SK-N-SH treated with all-trans-retinoic acid at 6 μM for 48 hours (cell line): ENCODE measurements around the gene ID3.
A peak's percentile ranks its signal among the peaks of the same experiment; 100 is the strongest.

ENCODE experiments used
- ARNTL ChIP-seq: fragments of 450-650 bp; formaldehyde crosslinking; IDR thresholded peaks from 2 replicates; pipeline ENCODE4 v1.5.0; 2020; ENCODE audit warnings: low read depth, mild to moderate bottlenecking, moderate library complexity, borderline replicate concordance
- BACH2 ChIP-seq: fragments of 250-450 bp; sonication (Bioruptor Pico); IDR thresholded peaks from 2 replicates; pipeline ENCODE4 v1.9.0; 2021; ENCODE audit warnings: mild to moderate bottlenecking, borderline replicate concordance
- RARB ChIP-seq: fragments of 250-450 bp; sonication (Bioruptor Pico); IDR thresholded peaks from 2 replicates; pipeline ENCODE4 v1.8.0; 2021; ENCODE audit warnings: mild to moderate bottlenecking, moderate library complexity
- SNAI2 ChIP-seq: fragments of 250-450 bp; sonication (Bioruptor Pico); IDR thresholded peaks from 2 replicates; pipeline ENCODE4 v1.5.0; 2020; ENCODE audit warnings: mild to moderate bottlenecking, moderate library complexity
- ZC3H10 ChIP-seq: fragments of 250-450 bp; sonication (Bioruptor Pico); IDR thresholded peaks from 2 replicates; pipeline ENCODE4 v1.5.1; 2021; ENCODE audit warnings: mild to moderate bottlenecking, moderate library complexity
- TF ChIP-seq, protein P1 (sequence below): fragments of 250-450 bp; sonication (Bioruptor Pico); IDR thresholded peaks from 2 replicates; pipeline ENCODE4 v1.8.0; 2020; ENCODE audit warnings: mild to moderate bottlenecking, moderate library complexity, borderline replicate concordance
- TF ChIP-seq, protein P2 (sequence below): fragments of 250-450 bp; sonication (Bioruptor Pico); IDR thresholded peaks from 2 replicates; pipeline ENCODE4 v1.5.1; 2020; ENCODE audit warnings: low read depth, mild to moderate bottlenecking, moderate library complexity
- TF ChIP-seq, protein P3 (sequence below): fragments of 250-450 bp; sonication (Bioruptor Pico); IDR thresholded peaks from 2 replicates; pipeline ENCODE4 v1.5.1; 2021; ENCODE audit warnings: mild to moderate bottlenecking, moderate library complexity

DNA sequence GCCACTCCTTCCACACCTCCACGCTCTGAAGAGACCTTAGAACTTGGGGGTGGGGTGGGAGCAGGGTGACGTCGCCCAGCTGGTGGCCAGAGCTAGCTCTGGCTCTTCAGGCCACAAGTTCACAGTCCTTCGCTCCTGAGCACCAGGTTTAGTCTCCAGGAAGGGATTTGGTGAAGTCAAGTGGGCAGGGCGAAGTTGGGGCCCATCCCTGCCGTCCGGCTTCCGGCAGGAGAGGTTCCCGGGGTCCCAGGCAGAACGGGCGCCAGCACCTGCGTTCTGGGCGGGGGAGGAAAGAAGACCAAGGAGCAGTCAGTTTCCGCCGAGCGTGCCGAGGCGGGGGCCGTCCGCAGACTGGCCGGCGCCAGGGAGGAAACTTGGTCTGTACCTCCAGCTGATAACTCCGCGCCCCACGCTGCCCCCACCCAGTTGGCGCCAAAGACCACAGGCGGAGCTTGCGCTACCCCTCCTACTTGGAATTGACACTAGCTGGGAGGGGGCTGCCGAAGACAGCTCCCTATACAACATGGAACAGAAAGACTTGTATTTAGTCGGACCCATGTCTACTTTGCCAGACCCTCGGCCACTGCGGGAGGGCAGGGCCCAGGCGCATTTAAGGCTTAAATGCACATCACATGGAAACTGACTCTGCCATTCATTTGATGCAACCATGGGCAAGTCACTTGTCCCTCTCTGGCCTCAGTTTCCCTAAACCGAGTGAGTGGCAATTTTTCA is 995 bp downstream of the ID3 start:
- no peak for TF ChIP-seq ZC3H10 (CRISPR knock-in tag)
- TF ChIP-seq SNAI2 (CRISPR knock-in tag) = no peak
- no peak for TF ChIP-seq ARNTL (CRISPR knock-in tag)
- no peak for TF ChIP-seq RARB
- TF ChIP-seq, protein P1, sequence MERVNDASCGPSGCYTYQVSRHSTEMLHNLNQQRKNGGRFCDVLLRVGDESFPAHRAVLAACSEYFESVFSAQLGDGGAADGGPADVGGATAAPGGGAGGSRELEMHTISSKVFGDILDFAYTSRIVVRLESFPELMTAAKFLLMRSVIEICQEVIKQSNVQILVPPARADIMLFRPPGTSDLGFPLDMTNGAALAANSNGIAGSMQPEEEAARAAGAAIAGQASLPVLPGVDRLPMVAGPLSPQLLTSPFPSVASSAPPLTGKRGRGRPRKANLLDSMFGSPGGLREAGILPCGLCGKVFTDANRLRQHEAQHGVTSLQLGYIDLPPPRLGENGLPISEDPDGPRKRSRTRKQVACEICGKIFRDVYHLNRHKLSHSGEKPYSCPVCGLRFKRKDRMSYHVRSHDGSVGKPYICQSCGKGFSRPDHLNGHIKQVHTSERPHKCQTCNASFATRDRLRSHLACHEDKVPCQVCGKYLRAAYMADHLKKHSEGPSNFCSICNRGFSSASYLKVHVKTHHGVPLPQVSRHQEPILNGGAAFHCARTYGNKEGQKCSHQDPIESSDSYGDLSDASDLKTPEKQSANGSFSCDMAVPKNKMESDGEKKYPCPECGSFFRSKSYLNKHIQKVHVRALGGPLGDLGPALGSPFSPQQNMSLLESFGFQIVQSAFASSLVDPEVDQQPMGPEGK (CRISPR knock-in tag) = peak; percentile 67; the same call in 1 of the 2 replicates
- TF ChIP-seq BACH2 (CRISPR knock-in tag) = no peak
- TF ChIP-seq, protein P2, sequence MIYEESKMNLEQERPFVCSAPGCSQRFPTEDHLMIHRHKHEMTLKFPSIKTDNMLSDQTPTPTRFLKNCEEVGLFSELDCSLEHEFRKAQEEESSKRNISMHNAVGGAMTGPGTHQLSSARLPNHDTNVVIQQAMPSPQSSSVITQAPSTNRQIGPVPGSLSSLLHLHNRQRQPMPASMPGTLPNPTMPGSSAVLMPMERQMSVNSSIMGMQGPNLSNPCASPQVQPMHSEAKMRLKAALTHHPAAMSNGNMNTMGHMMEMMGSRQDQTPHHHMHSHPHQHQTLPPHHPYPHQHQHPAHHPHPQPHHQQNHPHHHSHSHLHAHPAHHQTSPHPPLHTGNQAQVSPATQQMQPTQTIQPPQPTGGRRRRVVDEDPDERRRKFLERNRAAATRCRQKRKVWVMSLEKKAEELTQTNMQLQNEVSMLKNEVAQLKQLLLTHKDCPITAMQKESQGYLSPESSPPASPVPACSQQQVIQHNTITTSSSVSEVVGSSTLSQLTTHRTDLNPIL (CRISPR knock-in tag) = no peak
- TF ChIP-seq, protein P3, sequence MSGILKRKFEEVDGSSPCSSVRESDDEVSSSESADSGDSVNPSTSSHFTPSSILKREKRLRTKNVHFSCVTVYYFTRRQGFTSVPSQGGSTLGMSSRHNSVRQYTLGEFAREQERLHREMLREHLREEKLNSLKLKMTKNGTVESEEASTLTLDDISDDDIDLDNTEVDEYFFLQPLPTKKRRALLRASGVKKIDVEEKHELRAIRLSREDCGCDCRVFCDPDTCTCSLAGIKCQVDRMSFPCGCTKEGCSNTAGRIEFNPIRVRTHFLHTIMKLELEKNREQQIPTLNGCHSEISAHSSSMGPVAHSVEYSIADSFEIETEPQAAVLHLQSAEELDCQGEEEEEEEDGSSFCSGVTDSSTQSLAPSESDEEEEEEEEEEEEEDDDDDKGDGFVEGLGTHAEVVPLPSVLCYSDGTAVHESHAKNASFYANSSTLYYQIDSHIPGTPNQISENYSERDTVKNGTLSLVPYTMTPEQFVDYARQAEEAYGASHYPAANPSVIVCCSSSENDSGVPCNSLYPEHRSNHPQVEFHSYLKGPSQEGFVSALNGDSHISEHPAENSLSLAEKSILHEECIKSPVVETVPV (CRISPR knock-in tag) = no peak
